OCI-LY7 (cell line): Measurements from ENCODE around the gene SHF.

Source experiments
- CTCF ChIP-seq: fragments of 200-600 bp; sonication (generic); conservative IDR thresholded peaks from 2 replicates; pipeline ENCODE4 v1.5.1; 2014; ENCODE audit warnings: mild to moderate bottlenecking, antibody characterized with exemption, low read length, moderate library complexity, mixed read lengths
- EZH2phosphoT487 ChIP-seq: fragments of 200-600 bp; sonication (generic); IDR thresholded peaks from 2 replicates; pipeline ENCODE4 v1.6.1; 2018; ENCODE audit warnings: low read depth, borderline replicate concordance, mild to moderate bottlenecking, mixed run types, antibody characterized with exemption, low read length, moderate library complexity, mixed read lengths

GRCh38 chr15:45177285-45177684, 10.5 kb downstream of the SHF start:
- no peak for TF ChIP-seq EZH2phosphoT487
- TF ChIP-seq CTCF, result no peak
